IMR-90 (cell line): Measurements from ENCODE around the gene OAS1. TPM values are rescaled to one million over a fixed set of nuclear protein-coding genes. Genes with fewer than 3 reads are reported as not detected.
"Not testable (repeated sequence)": the region's sequence is repeated elsewhere in the genome, so short reads cannot be mapped to it uniquely, and the experiment has no call there.

Source experiments
- ATAC-seq: fragments of 200-7000 bp; cut with Tn5 transposase; 2 replicates; pipeline ENCODE4 v1.9.1; 2020; ENCODE audit warnings: low read depth, mild to moderate bottlenecking, moderate library complexity
- BruUV-seq: library from RNA; stranded (reverse); fragments of 400-500 nt; replicated peaks from 2 replicates; lab custom pipeline; 2021; lab: Mats Ljungman, UMichigan
- CTCF ChIA-PET: fragments of 300-600 bp; formaldehyde crosslinking; extraction: SDS; loops from one replicate; lab custom pipeline; 2021; ENCODE audit warnings: antibody characterized with exemption; lab: Yijun Ruan, JAX
- POLR2A ChIA-PET: fragments of 300-600 bp; sonication (Branson Sonifier 250); formaldehyde crosslinking; loops from one replicate; lab custom pipeline; 2022; ENCODE audit warnings: antibody characterized with exemption; ENCODE audit not compliant: unreplicated experiment; lab: Charles Lee
- DNase-seq: peaks from one replicate; pipeline ENCODE4 v3.0.0; 2013
- H2AFZ ChIP-seq: replicated peaks from 2 replicates; pipeline ENCODE3; 2013; ENCODE audit warnings: low read length, mild to moderate bottlenecking; ENCODE audit not compliant: poor library complexity
- H2AK5ac ChIP-seq: 2 replicates; pipeline ENCODE4 v1.6.1; 2013; ENCODE audit warnings: low read depth, low read length, inconsistent platforms
- H2AK9ac ChIP-seq: replicated peaks from 2 replicates; pipeline ENCODE3; 2013; ENCODE audit warnings: mild to moderate bottlenecking, low read depth, low read length, moderate library complexity; ENCODE audit not compliant: poor library complexity
- H2BK120ac ChIP-seq: 2 replicates; pipeline ENCODE4 v1.6.1; 2013; ENCODE audit warnings: low read depth, low read length, inconsistent platforms
- H2BK15ac ChIP-seq: 3 replicates; pipeline ENCODE4 v1.6.1; 2013; ENCODE audit warnings: low read depth, low read length, inconsistent platforms
- H2BK20ac ChIP-seq: 2 replicates; pipeline ENCODE4 v1.6.1; 2013; ENCODE audit warnings: low read depth, mild to moderate bottlenecking, inconsistent platforms, low read length, moderate library complexity
- H2BK5ac ChIP-seq: 2 replicates; pipeline ENCODE4 v1.6.1; 2013; ENCODE audit warnings: mild to moderate bottlenecking, low read depth, low read length, inconsistent platforms; ENCODE audit not compliant: poor library complexity, severe bottlenecking
- H3K14ac ChIP-seq: replicated peaks from 2 replicates; pipeline ENCODE4 v1.6.1; 2013; ENCODE audit warnings: low read depth, low read length, inconsistent platforms
- H3K18ac ChIP-seq: 2 replicates; pipeline ENCODE4 v1.6.1; 2013; ENCODE audit warnings: low read depth, low read length, control low read depth
- H3K23ac ChIP-seq: 2 replicates; pipeline ENCODE4 v1.6.1; 2013; ENCODE audit warnings: low read depth, low read length, inconsistent platforms
- H3K27ac ChIP-seq: 2 replicates; pipeline ENCODE4 v1.5.1; 2013; ENCODE audit warnings: mild to moderate bottlenecking, control low read depth, low read length; ENCODE audit not compliant: insufficient read depth
- H3K27me3 ChIP-seq: 2 replicates; pipeline ENCODE4 v1.6.1; 2013; ENCODE audit warnings: low read length; ENCODE audit not compliant: control insufficient read depth, insufficient read depth
- H3K36me3 ChIP-seq: 2 replicates; pipeline ENCODE4 v1.6.1; 2013; ENCODE audit warnings: low read length, mixed read lengths; ENCODE audit not compliant: control insufficient read depth, insufficient read depth
- H3K4ac ChIP-seq: 2 replicates; pipeline ENCODE4 v1.6.1; 2013; ENCODE audit warnings: low read depth, low read length, inconsistent platforms
- H3K4me1 ChIP-seq: 2 replicates; pipeline ENCODE4 v1.6.1; 2013; ENCODE audit warnings: low read length, mixed read lengths; ENCODE audit not compliant: control insufficient read depth, insufficient read depth
- H3K4me2 ChIP-seq: 2 replicates; pipeline ENCODE4 v1.6.1; 2013; ENCODE audit warnings: low read depth, mild to moderate bottlenecking, control low read depth, low read length, moderate library complexity
- H3K4me3 ChIP-seq: 2 replicates; pipeline ENCODE4 v1.5.1; 2013; ENCODE audit warnings: low read depth, mild to moderate bottlenecking, control low read depth, low read length, moderate library complexity; ENCODE audit not compliant: insufficient read depth
- H3K56ac ChIP-seq: 2 replicates; pipeline ENCODE4 v1.6.1; 2013; ENCODE audit warnings: low read length, inconsistent platforms; ENCODE audit not compliant: insufficient read depth; ENCODE audit errors: extremely low read depth
- H3K79me1 ChIP-seq, 2 experiments: 2 replicates each; pipeline ENCODE4 v1.6.1; 2013; ENCODE audit warnings: low read length in 2 of 2, inconsistent platforms in 1 of 2, low read depth in 1 of 2
- H3K9ac ChIP-seq: 2 replicates; pipeline ENCODE4 v1.6.1; 2013; ENCODE audit warnings: low read depth, low read length, control low read depth
- H3K9me1 ChIP-seq: 2 replicates; pipeline ENCODE4 v1.6.1; 2013; ENCODE audit warnings: low read length, inconsistent platforms; ENCODE audit not compliant: insufficient read depth
- H3K9me3 ChIP-seq: 2 replicates; pipeline ENCODE4 v1.6.1; 2013; ENCODE audit warnings: low read length; ENCODE audit not compliant: control insufficient read depth, insufficient read depth
- H4K20me1 ChIP-seq: 2 replicates; pipeline ENCODE4 v1.6.1; 2013; ENCODE audit warnings: low read length, inconsistent platforms; ENCODE audit not compliant: insufficient read depth
- H4K5ac ChIP-seq: 2 replicates; pipeline ENCODE4 v1.6.1; 2013; ENCODE audit warnings: mild to moderate bottlenecking, low read depth, low read length, control low read depth
- H4K8ac ChIP-seq, 2 experiments: 2 replicates each; pipeline ENCODE4 v1.6.1; 2013; ENCODE audit warnings: low read depth in 2 of 2, low read length in 2 of 2, control low read depth in 1 of 2, inconsistent platforms in 1 of 2
- H4K91ac ChIP-seq: 2 replicates; pipeline ENCODE4 v1.6.1; 2013; ENCODE audit warnings: low read depth, low read length, inconsistent platforms; ENCODE audit not compliant: insufficient read depth
- BHLHE40 ChIP-seq: fragments of 150-350 bp; IDR thresholded peaks from 2 replicates; pipeline ENCODE4 v1.6.1; 2016; ENCODE audit warnings: mild to moderate bottlenecking, low read depth, low read length
- ELK1 ChIP-seq: fragments of 150-350 bp; IDR thresholded peaks from 2 replicates; pipeline ENCODE4 v1.6.1; 2016; ENCODE audit warnings: low read depth, mild to moderate bottlenecking, low read length, moderate library complexity, borderline replicate concordance
- NFE2L2 ChIP-seq: fragments of 150-350 bp; IDR thresholded peaks from 2 replicates; pipeline ENCODE4 v1.6.1; 2016; ENCODE audit warnings: low read depth, mild to moderate bottlenecking, low read length
- POLR2A ChIP-seq: IDR thresholded peaks from 2 replicates; pipeline ENCODE4 v1.6.1; 2012; ENCODE audit warnings: mild to moderate bottlenecking, low read depth, low read length
- RCOR1 ChIP-seq: IDR thresholded peaks from 2 replicates; pipeline ENCODE4 v1.6.1; 2012; ENCODE audit warnings: mild to moderate bottlenecking, low read length, improper control_type of control experiment; ENCODE audit not compliant: insufficient replicate concordance
- SMC3 ChIP-seq: fragments of 150-350 bp; IDR thresholded peaks from 2 replicates; pipeline ENCODE4 v1.6.1; 2016; ENCODE audit warnings: low read depth, mild to moderate bottlenecking, antibody characterized with exemption, low read length, moderate library complexity
- WGBS, 2 experiments: methylation state at CpG; one replicate each; pipeline versions ENCODE4 v1.1.5 to v1.1.7; 2013; ENCODE audit warnings: missing lambda C conversion rate in 2 of 2; ENCODE audit not compliant: insufficient read length in 1 of 2; ENCODE audit errors: extremely low coverage in 2 of 2; 5-methylcytosine and 5-hydroxymethylcytosine counted together
- dilution Hi-C: fragments of 300-500 bp; cut with HindIII; formaldehyde crosslinking; loops from one replicate; pipeline ENCODE4 v1.14.3; 2018; ENCODE audit warnings: low sequenced_read_pairs; ENCODE audit not compliant: unreplicated experiment
- in situ Hi-C: fragments of 300-500 bp; cut with MboI; formaldehyde crosslinking; loops from 3 replicates; pipeline ENCODE4 v1.14.3; 2019; ENCODE audit warnings: low sequenced_read_pairs, inconsistent platforms, mixed read lengths
- intact Hi-C: fragments of 100-400 bp; cut with micrococcal nuclease; formaldehyde crosslinking; loops from 2 replicates; pipeline ENCODE4 v1.10.0; 2022
- polyA plus RNA-seq, 3 experiments: library from polyadenylated mRNA; depleted of rRNA; stranded (reverse); fragments of >200 nt; gene quantifications; 2 replicates each; pipeline ENCODE4 v1.2.3, GENCODE V29; 2012; ENCODE audit warnings: low replicate concordance in 1 of 3
- total RNA-seq: library from RNA; depleted of rRNA; stranded (reverse); fragments of >200 nt; gene quantifications from 2 replicates; pipeline ENCODE4 v1.2.3, GENCODE V29; 2012

The OAS1 gene
- total and polyA plus RNA-seq, 2 of the 4 experiments (the other 2 are of a cell fraction) = not detected

- DNase-seq (no peak), ATAC-seq (no peak)
- Histone ChIP-seq H4K8ac (no peak overlapping the region), H2BK15ac (no peak overlapping the region), H2BK120ac (no peak overlapping the region), H3K4me2 (no peak overlapping the region; the same call in 1 of the 2 replicates), H2BK20ac (no peak overlapping the region), H3K27me3 (no peaks in the 10 kb centered on the region), H2AK5ac (no peak overlapping the region), H2AFZ (peak overlapping the region; percentile 21), H2AK9ac (no peak overlapping the region), H2BK5ac (no peak overlapping the region), H3K4ac (no peak overlapping the region), H4K91ac (no peak overlapping the region), H3K27ac (no peak overlapping the region), H3K9ac (no peak overlapping the region), H4K5ac (no peak overlapping the region), H3K9me1 (no peaks in the 10 kb centered on the region), H3K4me3 (no peak overlapping the region), H3K14ac (no peak overlapping the region), H4K20me1 (no peaks in the 10 kb centered on the region), H3K18ac (no peak overlapping the region), H3K36me3 (no peaks in the 10 kb centered on the region), H3K9me3 (no peaks in the 10 kb centered on the region), H3K4me1 (no peaks in the 10 kb centered on the region), H3K56ac (no peak overlapping the region), H3K79me1 (no peaks in the 10 kb centered on the region), H3K23ac (no peak overlapping the region)
- WGBS, 2 experiments = no CpG with 5 or more reads among the region's 7 CpGs
- no peak for TF ChIP-seq BHLHE40
- no peak for TF ChIP-seq NFE2L2
- TF ChIP-seq ELK1 = no peak
- no peak for TF ChIP-seq RCOR1
- no peak for TF ChIP-seq SMC3
- no peak for TF ChIP-seq POLR2A
- ChIA-PET CTCF (no interaction called here), POLR2A (no interaction called here)
- in situ Hi-C loops = no loop called here
- intact Hi-C loops = no loop called here
- dilution Hi-C loops = no loop called here
- BruUV-seq = no TSS peak
Measured at GRCh38 chr12:112924986-112925385, 18.2 kb downstream of the OAS1 start.

GRCh38 chr12:112926416-112927033 lies 19.8 kb downstream of the OAS1 start:
- H2BK120ac ChIP-seq, BruUV-seq, H3K4me2 ChIP-seq, H3K9ac ChIP-seq, H3K4ac ChIP-seq, intact Hi-C loops, DNase-seq, H4K20me1 ChIP-seq, H3K23ac ChIP-seq, in situ Hi-C loops, H2AK5ac ChIP-seq, dilution Hi-C loops, H3K79me1 ChIP-seq, H3K9me1 ChIP-seq, H2BK5ac ChIP-seq, POLR2A ChIA-PET, H3K27ac ChIP-seq, H3K14ac ChIP-seq, H3K4me3 ChIP-seq, H3K56ac ChIP-seq, H3K36me3 ChIP-seq, H4K91ac ChIP-seq, H3K18ac ChIP-seq, CTCF ChIA-PET, H3K27me3 ChIP-seq, H2AK9ac ChIP-seq, H4K8ac ChIP-seq, H2BK20ac ChIP-seq, H3K4me1 ChIP-seq, H2AFZ ChIP-seq, H3K9me3 ChIP-seq, ATAC-seq, H2BK15ac ChIP-seq, H4K5ac ChIP-seq: not testable (repeated sequence)
- WGBS, 2 experiments = 71% methylated on average over 2 of the region's 7 CpGs; no CpG with 5 or more reads in 1 of the 2 experiments
